ENCODE results near the gene SLC2A3.
A peak's percentile ranks its signal among the peaks of the same experiment; 100 is the strongest.
"Not testable (repeated sequence)": the region's sequence is repeated elsewhere in the genome, so short reads cannot be mapped to it uniquely, and the experiment has no call there.

SLC2A3 gene

GRCh38 chr12:7917392-7918267 is 18.4 kb downstream of the SLC2A3 start:
- ATAC-seq (ENCODE audit: low read depth) = no peak
- Histone ChIP-seq H3K4me1 (ENCODE audit: insufficient read depth, poor library complexity, severe bottlenecking) (no peaks in the 10 kb centered on the region), H3K27me3 (ENCODE audit: insufficient read depth, poor library complexity, severe bottlenecking) (no peaks in the 10 kb centered on the region), H3K4me3 (ENCODE audit: severe bottlenecking) (no peak overlapping the region), H3K27ac (ENCODE audit: poor library complexity, severe bottlenecking) (no peak overlapping the region), H3K9me3 (ENCODE audit: severe bottlenecking) (no peaks in the 10 kb centered on the region), H3K36me3 (ENCODE audit: low read depth) (no peaks in the 10 kb centered on the region)
- DNase-seq (ENCODE audit: low spot score) = no peak
- TF ChIP-seq, protein P1, sequence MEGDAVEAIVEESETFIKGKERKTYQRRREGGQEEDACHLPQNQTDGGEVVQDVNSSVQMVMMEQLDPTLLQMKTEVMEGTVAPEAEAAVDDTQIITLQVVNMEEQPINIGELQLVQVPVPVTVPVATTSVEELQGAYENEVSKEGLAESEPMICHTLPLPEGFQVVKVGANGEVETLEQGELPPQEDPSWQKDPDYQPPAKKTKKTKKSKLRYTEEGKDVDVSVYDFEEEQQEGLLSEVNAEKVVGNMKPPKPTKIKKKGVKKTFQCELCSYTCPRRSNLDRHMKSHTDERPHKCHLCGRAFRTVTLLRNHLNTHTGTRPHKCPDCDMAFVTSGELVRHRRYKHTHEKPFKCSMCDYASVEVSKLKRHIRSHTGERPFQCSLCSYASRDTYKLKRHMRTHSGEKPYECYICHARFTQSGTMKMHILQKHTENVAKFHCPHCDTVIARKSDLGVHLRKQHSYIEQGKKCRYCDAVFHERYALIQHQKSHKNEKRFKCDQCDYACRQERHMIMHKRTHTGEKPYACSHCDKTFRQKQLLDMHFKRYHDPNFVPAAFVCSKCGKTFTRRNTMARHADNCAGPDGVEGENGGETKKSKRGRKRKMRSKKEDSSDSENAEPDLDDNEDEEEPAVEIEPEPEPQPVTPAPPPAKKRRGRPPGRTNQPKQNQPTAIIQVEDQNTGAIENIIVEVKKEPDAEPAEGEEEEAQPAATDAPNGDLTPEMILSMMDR (IDR thresholded peaks at IDR 0.05; ENCODE audit: poor library complexity, severe bottlenecking) = no peak

GRCh38 chr12:7916936-7917335 is 19.1 kb downstream of the SLC2A3 start:
- Histone ChIP-seq H3K4me1 (ENCODE audit: insufficient read depth, poor library complexity, severe bottlenecking) (no peaks in the 10 kb centered on the region), H3K27me3 (ENCODE audit: insufficient read depth, poor library complexity, severe bottlenecking) (no peaks in the 10 kb centered on the region), H3K9me3 (ENCODE audit: severe bottlenecking) (no peaks in the 10 kb centered on the region), H3K36me3 (ENCODE audit: low read depth) (no peaks in the 10 kb centered on the region), H3K27ac (ENCODE audit: poor library complexity, severe bottlenecking) (no peak overlapping the region), H3K4me3 (ENCODE audit: severe bottlenecking) (no peak overlapping the region)
- TF ChIP-seq, protein P1 (IDR thresholded peaks at IDR 0.05; ENCODE audit: poor library complexity, severe bottlenecking) = no peak
- no peak for ATAC-seq (ENCODE audit: low read depth)
- DNase-seq (ENCODE audit: low spot score) = no peak

GRCh38 chr12:7915661-7916403 is 20.2 kb downstream of the SLC2A3 start:
- no peaks in the 10 kb centered on the region for H3K36me3 ChIP-seq (ENCODE audit: low read depth)
- DNase-seq (ENCODE audit: low spot score) = no peak

DNA sequence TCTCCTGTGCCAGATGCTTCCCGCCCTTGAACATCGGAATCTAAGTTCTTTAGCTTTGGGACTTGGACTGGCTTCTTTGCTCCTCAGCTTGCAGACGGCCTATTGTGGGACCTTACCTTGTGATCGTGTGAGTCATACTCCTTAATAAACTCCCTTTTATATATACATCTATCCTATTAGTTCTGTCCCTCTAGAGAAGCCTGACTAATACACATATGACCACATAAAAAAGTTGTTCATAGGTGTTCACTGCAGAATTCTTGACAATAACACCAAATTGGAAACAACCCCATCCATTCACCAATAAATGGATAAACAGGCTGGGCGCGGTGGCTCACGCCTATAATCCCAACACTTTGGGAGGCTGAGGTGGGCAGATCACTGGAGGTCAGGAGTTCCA is 25.9 kb downstream of the SLC2A3 start:
- not testable (repeated sequence) for H3K27me3 ChIP-seq (ENCODE audit: insufficient read depth, poor library complexity, severe bottlenecking); H3K4me3 ChIP-seq (ENCODE audit: severe bottlenecking); H3K36me3 ChIP-seq (ENCODE audit: low read depth); H3K9me3 ChIP-seq (ENCODE audit: severe bottlenecking); H3K27ac ChIP-seq (ENCODE audit: poor library complexity, severe bottlenecking); ATAC-seq (ENCODE audit: low read depth); H3K4me1 ChIP-seq (ENCODE audit: insufficient read depth, poor library complexity, severe bottlenecking); DNase-seq (ENCODE audit: low spot score)

More at GRCh38 chr12:7915661-7916403, 20.2 kb downstream of the SLC2A3 start:
- TF ChIP-seq, protein P1 (IDR thresholded peaks at IDR 0.05; ENCODE audit: poor library complexity, severe bottlenecking) = no peak
- Histone ChIP-seq H3K9me3 (ENCODE audit: severe bottlenecking) (no peaks in the 10 kb centered on the region), H3K27ac (ENCODE audit: poor library complexity, severe bottlenecking) (no peak overlapping the region), H3K27me3 (ENCODE audit: insufficient read depth, poor library complexity, severe bottlenecking) (no peaks in the 10 kb centered on the region), H3K4me3 (ENCODE audit: severe bottlenecking) (no peak overlapping the region), H3K4me1 (ENCODE audit: insufficient read depth, poor library complexity, severe bottlenecking) (no peaks in the 10 kb centered on the region)
- ATAC-seq (ENCODE audit: low read depth) = no peak

DNA sequence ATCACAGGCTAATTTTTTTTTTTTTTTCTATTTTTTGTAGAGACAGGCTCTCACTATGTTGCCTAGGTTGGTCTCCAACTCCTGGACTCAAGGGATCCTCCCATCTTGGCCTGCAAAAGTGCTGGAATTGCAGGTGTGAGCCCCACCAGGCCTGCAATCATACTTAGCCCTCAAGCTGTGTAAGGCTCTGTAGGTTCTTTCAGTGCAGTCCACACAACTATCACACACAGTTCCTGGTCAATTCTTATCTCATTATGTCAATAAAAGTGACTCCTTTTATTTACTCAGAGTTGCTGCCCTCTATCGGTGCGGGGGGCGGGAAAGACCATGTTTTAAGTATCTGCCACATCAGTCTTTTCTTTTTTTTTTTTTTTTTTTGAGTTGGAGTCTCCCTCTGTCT is 29.0 kb downstream of the SLC2A3 start:
- H3K27me3 ChIP-seq (ENCODE audit: insufficient read depth, poor library complexity, severe bottlenecking) = no peaks in the 10 kb centered on the region
- H3K27ac ChIP-seq (ENCODE audit: poor library complexity, severe bottlenecking) = no peak overlapping the region
- TF ChIP-seq, protein P1 (IDR thresholded peaks at IDR 0.05; ENCODE audit: poor library complexity, severe bottlenecking) = peak; percentile 37
- H3K4me3 ChIP-seq (ENCODE audit: severe bottlenecking) = no peak overlapping the region
- no peaks in the 10 kb centered on the region for H3K9me3 ChIP-seq (ENCODE audit: severe bottlenecking)
- H3K36me3 ChIP-seq (ENCODE audit: low read depth) = no peaks in the 10 kb centered on the region
- ATAC-seq (ENCODE audit: low read depth) (peak; percentile 48; the same call in 2 of the 3 replicates), DNase-seq (ENCODE audit: low spot score) (no peak)
- no peaks in the 10 kb centered on the region for H3K4me1 ChIP-seq (ENCODE audit: insufficient read depth, poor library complexity, severe bottlenecking)

- not testable (repeated sequence) for H3K4me1 ChIP-seq (ENCODE audit: insufficient read depth, poor library complexity, severe bottlenecking); H3K9me3 ChIP-seq (ENCODE audit: severe bottlenecking); DNase-seq (ENCODE audit: low spot score); H3K36me3 ChIP-seq (ENCODE audit: low read depth); H3K27ac ChIP-seq (ENCODE audit: poor library complexity, severe bottlenecking); H3K27me3 ChIP-seq (ENCODE audit: insufficient read depth, poor library complexity, severe bottlenecking); ATAC-seq (ENCODE audit: low read depth); H3K4me3 ChIP-seq (ENCODE audit: severe bottlenecking)
Measured at GRCh38 chr12:7906303-7906702, 29.7 kb downstream of the SLC2A3 start.

GRCh38 chr12:7905600-7906125 is 30.3 kb downstream of the SLC2A3 start:
- not testable (repeated sequence) for H3K27me3 ChIP-seq (ENCODE audit: insufficient read depth, poor library complexity, severe bottlenecking); DNase-seq (ENCODE audit: low spot score); H3K36me3 ChIP-seq (ENCODE audit: low read depth); H3K4me3 ChIP-seq (ENCODE audit: severe bottlenecking); H3K27ac ChIP-seq (ENCODE audit: poor library complexity, severe bottlenecking); H3K4me1 ChIP-seq (ENCODE audit: insufficient read depth, poor library complexity, severe bottlenecking); H3K9me3 ChIP-seq (ENCODE audit: severe bottlenecking); ATAC-seq (ENCODE audit: low read depth)

All from RWPE2 (cell line).